GM12878 (cell line): ENCODE results near the gene TMX4. TPM values are rescaled to one million over a fixed set of nuclear protein-coding genes. Genes with fewer than 3 reads are reported as not detected.

ENCODE experiments used
- ATAC-seq: fragments of 200-7000 bp; cut with Tn5 transposase; 3 replicates; pipeline ENCODE4 v1.9.1; 2020; ENCODE audit warnings: mild to moderate bottlenecking, moderate library complexity
- BruUV-seq: library from RNA; stranded (reverse); fragments of 400-500 nt; replicated peaks from 2 replicates; lab custom pipeline; 2021; lab: Mats Ljungman, UMichigan
- CTCF ChIA-PET: fragments of 300-600 bp; sonication (Branson Sonifier 250); formaldehyde crosslinking; extraction: SDS; loops from one replicate; lab custom pipeline; 2021; ENCODE audit warnings: inconsistent platforms; lab: Yijun Ruan, JAX
- POLR2A ChIA-PET: fragments of 350-600 bp; formaldehyde crosslinking; extraction: SDS; loops from one replicate; lab custom pipeline; 2021; ENCODE audit warnings: inconsistent platforms; lab: Charles Lee
- RAD21 ChIA-PET: fragments of 300-600 bp; sonication (Branson Sonifier 250); formaldehyde crosslinking; loops from one replicate; lab custom pipeline; 2023; ENCODE audit warnings: antibody characterized with exemption; ENCODE audit not compliant: unreplicated experiment; lab: Charles Lee
- SMC1A ChIA-PET: fragments of 300-600 bp; sonication (Branson Sonifier 250); formaldehyde crosslinking; loops from one replicate; lab custom pipeline; 2023; ENCODE audit not compliant: unreplicated experiment, uncharacterized antibody; lab: Charles Lee
- DNase-seq: peaks from one replicate; pipeline ENCODE4 v3.0.0-alpha.2; 2011; ENCODE audit warnings: low read depth, low spot score
- FAIRE-seq: peaks from 3 replicates; lab custom pipeline; 2011; peaks lifted over from hg19 to GRCh38; lab: Jason Lieb, UNC
- H2AFZ ChIP-seq: 2 replicates; pipeline ENCODE4 v1.6.0; 2011; ENCODE audit warnings: low read depth, low read length, control low read depth; ENCODE audit not compliant: control insufficient read depth
- H3K27ac ChIP-seq: 2 replicates; pipeline ENCODE4 v1.5.1; 2011; ENCODE audit warnings: control low read depth; ENCODE audit not compliant: control insufficient read depth, insufficient read depth
- H3K27me3 ChIP-seq, 2 experiments: replicated peaks in 1 of 2; 2 replicates each; pipeline versions ENCODE4 v1.6.0 to v1.6.1; 2011; ENCODE audit warnings: low read length in 1 of 2; ENCODE audit not compliant: control insufficient read depth in 2 of 2, insufficient read depth in 2 of 2
- H3K36me3 ChIP-seq, 2 experiments: 2 replicates each; pipeline ENCODE4 v1.5.1; 2011; ENCODE audit warnings: low read length in 1 of 2; ENCODE audit not compliant: control insufficient read depth in 2 of 2, insufficient read depth in 2 of 2
- H3K4me1 ChIP-seq: 2 replicates; pipeline ENCODE4 v1.6.1; 2011; ENCODE audit warnings: mild to moderate bottlenecking, low read length, moderate library complexity, mixed read lengths; ENCODE audit not compliant: control insufficient read depth, insufficient read depth
- H3K4me2 ChIP-seq: 2 replicates; pipeline ENCODE4 v1.6.0; 2011; ENCODE audit warnings: control low read depth; ENCODE audit not compliant: control insufficient read depth, insufficient read depth
- H3K4me3 ChIP-seq: fragments of 200-600 bp; sonication (generic); 2 replicates; pipeline ENCODE4 v1.5.1; 2016
- H3K79me2 ChIP-seq: 2 replicates; pipeline ENCODE4 v1.6.0; 2011; ENCODE audit warnings: low read length; ENCODE audit not compliant: control insufficient read depth, insufficient read depth
- H3K9ac ChIP-seq: 2 replicates; pipeline ENCODE4 v1.8.0; 2011; ENCODE audit warnings: low read length, control low read depth, mixed read lengths; ENCODE audit not compliant: control insufficient read depth, insufficient read depth
- H3K9me3 ChIP-seq: replicated peaks from 3 replicates; pipeline ENCODE4 v1.5.1; 2011; ENCODE audit warnings: mild to moderate bottlenecking, low read length; ENCODE audit not compliant: control insufficient read depth, insufficient read depth
- H4K20me1 ChIP-seq: 2 replicates; pipeline ENCODE4 v1.6.0; 2011; ENCODE audit not compliant: control insufficient read depth, insufficient read depth
- ATF7 ChIP-seq: fragments of 450-650 bp; IDR thresholded peaks from 2 replicates; pipeline ENCODE4 v1.6.1; 2016; ENCODE audit warnings: low read depth, mild to moderate bottlenecking
- EGR1 ChIP-seq, 2 experiments: IDR thresholded peaks; 1 replicate in 1 of 2; 2 replicates in 1 of 2; pipeline ENCODE4 v1.6.1; 2011 to 2012; ENCODE audit warnings: low read depth in 2 of 2, low read length in 2 of 2, borderline replicate concordance in 1 of 2, mild to moderate bottlenecking in 1 of 2, moderate library complexity in 1 of 2
- FOXK2 ChIP-seq: fragments of 450-650 bp; IDR thresholded peaks from 2 replicates; pipeline ENCODE4 v1.6.1; 2017; ENCODE audit warnings: mild to moderate bottlenecking, moderate library complexity
- HDAC2 ChIP-seq: fragments of 200-600 bp; sonication (generic); IDR thresholded peaks from 2 replicates; pipeline ENCODE4 v1.6.1; 2017
- MYC ChIP-seq: IDR thresholded peaks from 2 replicates; pipeline ENCODE4 v1.6.1; 2011; ENCODE audit warnings: mild to moderate bottlenecking, low read length, moderate library complexity, inconsistent platforms; ENCODE audit not compliant: insufficient read depth, insufficient replicate concordance, insufficient read length, severe bottlenecking
- NFIC ChIP-seq: IDR thresholded peaks from 2 replicates; pipeline ENCODE4 v1.6.1; 2012; ENCODE audit warnings: low read depth, mild to moderate bottlenecking, inconsistent platforms, low read length, moderate library complexity
- NFYA ChIP-seq: IDR thresholded peaks from 2 replicates; pipeline ENCODE4 v1.6.1; 2011; ENCODE audit warnings: low read depth, mild to moderate bottlenecking, low read length, improper control_type of control experiment, borderline replicate concordance
- NR2C1 ChIP-seq: fragments of 450-650 bp; IDR thresholded peaks from 2 replicates; pipeline ENCODE4 v1.6.1; 2017; ENCODE audit warnings: antibody characterized with exemption, mild to moderate bottlenecking, moderate library complexity
- PAX5 ChIP-seq: IDR thresholded peaks from 2 replicates; pipeline ENCODE4 v1.6.1; 2011; ENCODE audit warnings: low read depth, low read length, borderline replicate concordance
- POLR2AphosphoS5 ChIP-seq: IDR thresholded peaks from 2 replicates; pipeline ENCODE4 v1.6.1; 2011; ENCODE audit warnings: mild to moderate bottlenecking, low read length, inconsistent platforms
- SMC3 ChIP-seq: IDR thresholded peaks from 2 replicates; pipeline ENCODE4 v1.6.1; 2011; ENCODE audit warnings: low read length, improper control_type of control experiment, borderline replicate concordance
- STAT1 ChIP-seq: fragments of 450-650 bp; conservative IDR thresholded peaks from 2 replicates; pipeline ENCODE4 v1.6.1; 2014; ENCODE audit warnings: antibody characterized with exemption, mild to moderate bottlenecking
- SUZ12 ChIP-seq: fragments of 200-600 bp; sonication (generic); IDR thresholded peaks from one replicate; pipeline ENCODE4 v1.6.1; 2018; ENCODE audit warnings: antibody characterized with exemption, mild to moderate bottlenecking; ENCODE audit not compliant: unreplicated experiment
- TCF3 ChIP-seq: IDR thresholded peaks from 2 replicates; pipeline ENCODE4 v1.6.1; 2012; ENCODE audit warnings: low read depth, mild to moderate bottlenecking, low read length, borderline replicate concordance; ENCODE audit not compliant: insufficient read depth
- WRNIP1 ChIP-seq: IDR thresholded peaks from 2 replicates; pipeline ENCODE4 v1.6.1; 2011; ENCODE audit warnings: low read depth, low read length, improper control_type of control experiment, borderline replicate concordance
- WGBS: methylation state at CpG from one replicate; pipeline ENCODE4 v1.1.6; 2016; ENCODE audit warnings: low lambda C conversion rate; ENCODE audit not compliant: insufficient replicate concordance, insufficient coverage; ENCODE audit errors: missing lambda C conversion rate; 5-methylcytosine and 5-hydroxymethylcytosine counted together
- in situ Hi-C: fragments of 300-500 bp; cut with MboI; formaldehyde crosslinking; loops from 9 replicates; pipeline ENCODE4 v1.14.3; 2018; ENCODE audit warnings: mixed read lengths
- intact Hi-C: fragments of 100-400 bp; cut with micrococcal nuclease; formaldehyde crosslinking; loops from one replicate; pipeline ENCODE4 v1.14.2; 2022; ENCODE audit not compliant: unreplicated experiment
- polyA plus RNA-seq, 11 experiments: library from polyadenylated mRNA; depleted of rRNA in 4 of 11; unstranded in 6 of 11; stranded (reverse) in 5 of 11; fragments of >200 nt; fragmentation: Nextera tagmentation in 4 of 11; fragmentation: Illumina TruSeq in 1 of 11; extraction: Ambion mirVana in 4 of 11; extraction: Trizol in 1 of 11; gene quantifications; 1 replicate in 1 of 11; 2 replicates in 10 of 11; pipeline versions ENCODE4 v1.2.1 to v1.2.3, GENCODE V29; 2011 to 2016; ENCODE audit warnings: inconsistent platforms in 2 of 11, missing spikeins in 2 of 11, low read depth in 1 of 11
- total RNA-seq, 4 experiments: library from RNA; depleted of rRNA in 3 of 4; stranded (reverse); fragments of >200 nt in 3 of 4; fragmentation: Illumina TruSeq in 1 of 4; extraction: Trizol in 1 of 4; gene quantifications; 2 replicates each; pipeline versions ENCODE4 v1.2.1 to v1.2.3, GENCODE V29; 2013 to 2021
- TF ChIP-seq, protein P1 (sequence below): fragments of 450-650 bp; formaldehyde crosslinking; IDR thresholded peaks from 2 replicates; pipeline ENCODE4 v1.4.0; 2022; ENCODE audit warnings: mild to moderate bottlenecking, moderate library complexity
- TF ChIP-seq, protein P2 (sequence below): IDR thresholded peaks from 2 replicates; pipeline ENCODE4 v1.6.1; 2012; ENCODE audit warnings: low read depth, low read length, improper control_type of control experiment
- TF ChIP-seq, protein P3 (sequence below): fragments of 450-650 bp; IDR thresholded peaks from 2 replicates; pipeline ENCODE4 v1.6.1; 2017; ENCODE audit warnings: antibody characterized with exemption, mild to moderate bottlenecking, moderate library complexity
- TF ChIP-seq, protein P4 (sequence below): fragments of 450-650 bp; IDR thresholded peaks from 2 replicates; pipeline ENCODE4 v1.6.1; 2016; ENCODE audit warnings: mild to moderate bottlenecking

TMX4 gene
- total and polyA plus RNA-seq, 10 of the 15 experiments (the other 5 are each of a cell fraction or from before 2014, with no cell fraction given): 3.9 to 19.9 (median 11.1) TPM

DNA sequence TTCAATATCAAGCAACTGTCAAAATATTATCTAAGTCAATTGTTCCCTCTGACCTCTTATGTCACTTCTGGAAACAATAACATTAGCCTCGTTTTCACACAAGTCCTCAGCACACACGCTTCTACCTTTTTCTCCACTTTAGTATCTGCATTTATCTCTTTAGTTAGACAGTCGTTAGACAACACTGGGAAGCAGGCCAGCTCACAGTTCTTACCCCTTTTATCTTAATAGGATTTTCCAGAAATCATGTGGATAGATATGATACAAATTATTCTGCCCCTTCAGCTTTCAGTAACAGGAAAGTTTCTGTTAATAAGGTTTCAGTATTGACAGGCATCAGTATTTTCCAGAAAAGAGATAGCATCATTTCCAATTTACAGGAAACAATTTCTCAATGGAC, 53.4 kb downstream of the TMX4 start:
- H2AFZ ChIP-seq: no peak overlapping the region
- CTCF ChIA-PET: no interaction called here
- no peak overlapping the region for H3K4me3 ChIP-seq
- no peaks in the 10 kb centered on the region for H3K79me2 ChIP-seq
- intact Hi-C loops: no loop called here
- DNase-seq (no peak), ATAC-seq (no peak), FAIRE-seq (no peak)
- H3K4me1 ChIP-seq: no peaks in the 10 kb centered on the region
- in situ Hi-C loops: no loop called here
- no peak overlapping the region for H3K4me2 ChIP-seq
- RAD21 ChIA-PET: no interaction called here
- no peaks in the 10 kb centered on the region for H3K36me3 ChIP-seq
- 0% methylated on average over 3 of the region's 3 CpGs for WGBS
- no TSS peak for BruUV-seq
- H3K27ac ChIP-seq: no peak overlapping the region
- no peaks in the 10 kb centered on the region for H3K27me3 ChIP-seq
- POLR2A ChIA-PET: no interaction called here
- SMC1A ChIA-PET: no interaction called here
- no peaks in the 10 kb centered on the region for H4K20me1 ChIP-seq
- H3K9ac ChIP-seq: no peak overlapping the region
- no peaks in the 10 kb centered on the region for H3K9me3 ChIP-seq
- no peak for TF ChIP-seq FOXK2
- TF ChIP-seq TCF3: no peak
- no peak for TF ChIP-seq SUZ12
- TF ChIP-seq HDAC2: no peak
- no peak for TF ChIP-seq PAX5
- TF ChIP-seq ATF7: no peak
- no peak for TF ChIP-seq NR2C1
- TF ChIP-seq STAT1: no peak
- TF ChIP-seq, protein P1, sequence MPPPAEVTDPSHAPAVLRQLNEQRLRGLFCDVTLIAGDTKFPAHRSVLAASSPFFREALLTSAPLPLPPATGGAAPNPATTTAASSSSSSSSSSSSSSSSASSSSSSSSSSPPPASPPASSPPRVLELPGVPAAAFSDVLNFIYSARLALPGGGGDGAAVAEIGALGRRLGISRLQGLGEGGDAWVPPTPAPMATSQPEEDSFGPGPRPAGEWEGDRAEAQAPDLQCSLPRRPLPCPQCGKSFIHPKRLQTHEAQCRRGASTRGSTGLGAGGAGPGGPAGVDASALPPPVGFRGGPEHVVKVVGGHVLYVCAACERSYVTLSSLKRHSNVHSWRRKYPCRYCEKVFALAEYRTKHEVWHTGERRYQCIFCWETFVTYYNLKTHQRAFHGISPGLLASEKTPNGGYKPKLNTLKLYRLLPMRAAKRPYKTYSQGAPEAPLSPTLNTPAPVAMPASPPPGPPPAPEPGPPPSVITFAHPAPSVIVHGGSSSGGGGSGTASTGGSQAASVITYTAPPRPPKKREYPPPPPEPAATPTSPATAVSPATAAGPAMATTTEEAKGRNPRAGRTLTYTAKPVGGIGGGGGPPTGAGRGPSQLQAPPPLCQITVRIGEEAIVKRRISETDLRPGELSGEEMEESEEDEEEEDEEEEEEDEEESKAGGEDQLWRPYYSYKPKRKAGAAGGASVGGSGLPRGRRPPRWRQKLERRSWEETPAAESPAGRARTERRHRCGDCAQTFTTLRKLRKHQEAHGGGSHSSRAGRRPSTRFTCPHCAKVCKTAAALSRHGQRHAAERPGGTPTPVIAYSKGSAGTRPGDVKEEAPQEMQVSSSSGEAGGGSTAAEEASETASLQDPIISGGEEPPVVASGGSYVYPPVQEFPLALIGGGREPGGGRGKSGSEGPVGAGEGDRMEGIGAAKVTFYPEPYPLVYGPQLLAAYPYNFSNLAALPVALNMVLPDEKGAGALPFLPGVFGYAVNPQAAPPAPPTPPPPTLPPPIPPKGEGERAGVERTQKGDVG (CRISPR knock-in tag): no peak
- TF ChIP-seq SMC3: no peak
- no peak for TF ChIP-seq NFYA
- TF ChIP-seq, protein P2, sequence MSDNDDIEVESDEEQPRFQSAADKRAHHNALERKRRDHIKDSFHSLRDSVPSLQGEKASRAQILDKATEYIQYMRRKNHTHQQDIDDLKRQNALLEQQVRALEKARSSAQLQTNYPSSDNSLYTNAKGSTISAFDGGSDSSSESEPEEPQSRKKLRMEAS: no peak
- TF ChIP-seq EGR1 (IDR thresholded peaks at IDR 0.05; ENCODE audit: borderline replicate concordance in 1 of 2, low read depth in 2 of 2, low read length in 2 of 2): no peak
- no peak for TF ChIP-seq POLR2AphosphoS5
- no peak for TF ChIP-seq NFIC
- TF ChIP-seq WRNIP1: no peak
- no peak for TF ChIP-seq MYC
- TF ChIP-seq, protein P3, sequence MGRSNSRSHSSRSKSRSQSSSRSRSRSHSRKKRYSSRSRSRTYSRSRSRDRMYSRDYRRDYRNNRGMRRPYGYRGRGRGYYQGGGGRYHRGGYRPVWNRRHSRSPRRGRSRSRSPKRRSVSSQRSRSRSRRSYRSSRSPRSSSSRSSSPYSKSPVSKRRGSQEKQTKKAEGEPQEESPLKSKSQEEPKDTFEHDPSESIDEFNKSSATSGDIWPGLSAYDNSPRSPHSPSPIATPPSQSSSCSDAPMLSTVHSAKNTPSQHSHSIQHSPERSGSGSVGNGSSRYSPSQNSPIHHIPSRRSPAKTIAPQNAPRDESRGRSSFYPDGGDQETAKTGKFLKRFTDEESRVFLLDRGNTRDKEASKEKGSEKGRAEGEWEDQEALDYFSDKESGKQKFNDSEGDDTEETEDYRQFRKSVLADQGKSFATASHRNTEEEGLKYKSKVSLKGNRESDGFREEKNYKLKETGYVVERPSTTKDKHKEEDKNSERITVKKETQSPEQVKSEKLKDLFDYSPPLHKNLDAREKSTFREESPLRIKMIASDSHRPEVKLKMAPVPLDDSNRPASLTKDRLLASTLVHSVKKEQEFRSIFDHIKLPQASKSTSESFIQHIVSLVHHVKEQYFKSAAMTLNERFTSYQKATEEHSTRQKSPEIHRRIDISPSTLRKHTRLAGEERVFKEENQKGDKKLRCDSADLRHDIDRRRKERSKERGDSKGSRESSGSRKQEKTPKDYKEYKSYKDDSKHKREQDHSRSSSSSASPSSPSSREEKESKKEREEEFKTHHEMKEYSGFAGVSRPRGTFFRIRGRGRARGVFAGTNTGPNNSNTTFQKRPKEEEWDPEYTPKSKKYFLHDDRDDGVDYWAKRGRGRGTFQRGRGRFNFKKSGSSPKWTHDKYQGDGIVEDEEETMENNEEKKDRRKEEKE: no peak
- TF ChIP-seq, protein P4, sequence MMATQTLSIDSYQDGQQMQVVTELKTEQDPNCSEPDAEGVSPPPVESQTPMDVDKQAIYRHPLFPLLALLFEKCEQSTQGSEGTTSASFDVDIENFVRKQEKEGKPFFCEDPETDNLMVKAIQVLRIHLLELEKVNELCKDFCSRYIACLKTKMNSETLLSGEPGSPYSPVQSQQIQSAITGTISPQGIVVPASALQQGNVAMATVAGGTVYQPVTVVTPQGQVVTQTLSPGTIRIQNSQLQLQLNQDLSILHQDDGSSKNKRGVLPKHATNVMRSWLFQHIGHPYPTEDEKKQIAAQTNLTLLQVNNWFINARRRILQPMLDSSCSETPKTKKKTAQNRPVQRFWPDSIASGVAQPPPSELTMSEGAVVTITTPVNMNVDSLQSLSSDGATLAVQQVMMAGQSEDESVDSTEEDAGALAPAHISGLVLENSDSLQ: no peak
